HPDE6-E6E7 (cell line): ENCODE measurements around the gene SOST.

Experiments used
- DNase-seq: peaks from one replicate; pipeline ENCODE4 v3.0.0; 2011; ENCODE audit warnings: missing footprints; ENCODE audit errors: extremely low spot score

The SOST gene

DNA sequence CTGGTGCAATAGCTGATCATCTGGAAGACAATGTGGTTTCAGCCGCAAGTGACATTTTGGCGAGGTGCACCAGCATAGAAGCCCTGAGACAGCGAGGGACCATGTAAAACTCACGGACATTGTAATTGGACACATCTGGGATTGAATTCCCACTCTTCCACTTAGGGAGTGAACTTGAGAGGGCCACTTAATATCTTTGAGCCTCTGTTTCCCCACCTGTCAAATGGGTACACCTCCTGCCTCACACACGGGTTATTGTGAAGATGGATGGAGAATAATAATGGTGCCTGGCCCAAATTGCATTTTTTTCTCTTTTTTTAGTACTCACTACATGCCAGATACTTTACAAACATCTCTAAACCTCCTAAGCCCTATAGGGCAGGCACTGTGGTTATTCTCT is 51.4 kb downstream of the SOST start:
- DNase-seq, result no peak

DNA sequence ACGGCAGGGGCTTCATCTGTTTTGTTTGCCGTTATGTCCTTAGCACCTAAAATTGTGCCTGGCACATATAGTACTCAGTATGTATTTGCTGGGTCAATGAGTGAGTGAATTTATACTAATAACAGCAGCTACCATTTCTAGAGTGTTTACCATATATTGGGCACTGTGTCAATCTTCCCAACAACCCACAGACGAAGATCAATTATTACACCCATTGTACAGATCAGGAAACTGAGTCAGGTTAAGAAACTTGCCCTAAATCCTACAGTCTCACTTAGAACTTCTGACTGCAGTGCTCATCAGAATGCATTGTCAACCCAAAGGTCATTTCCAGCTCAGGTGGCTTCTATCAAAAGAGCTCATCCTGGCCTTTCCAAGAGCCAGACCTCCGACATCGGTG is 52.4 kb downstream of the SOST start:
- DNase-seq, result no peak
